GM18499 (cell line): Measurements from ENCODE around the gene TUBA3D.
A peak's percentile ranks its signal among the peaks of the same experiment; 100 is the strongest.
"Not testable (repeated sequence)": the region's sequence is repeated elsewhere in the genome, so short reads cannot be mapped to it uniquely, and the experiment has no call there.

Experiments
- ATAC-seq: cut with Tn5 transposase; IDR thresholded peaks from one replicate; pipeline ENCODE4 v1.9.1; 2021; ENCODE audit warnings: moderate number of reproducible peaks; ENCODE audit not compliant: insufficient read depth, unreplicated experiment

TUBA3D gene

DNA sequence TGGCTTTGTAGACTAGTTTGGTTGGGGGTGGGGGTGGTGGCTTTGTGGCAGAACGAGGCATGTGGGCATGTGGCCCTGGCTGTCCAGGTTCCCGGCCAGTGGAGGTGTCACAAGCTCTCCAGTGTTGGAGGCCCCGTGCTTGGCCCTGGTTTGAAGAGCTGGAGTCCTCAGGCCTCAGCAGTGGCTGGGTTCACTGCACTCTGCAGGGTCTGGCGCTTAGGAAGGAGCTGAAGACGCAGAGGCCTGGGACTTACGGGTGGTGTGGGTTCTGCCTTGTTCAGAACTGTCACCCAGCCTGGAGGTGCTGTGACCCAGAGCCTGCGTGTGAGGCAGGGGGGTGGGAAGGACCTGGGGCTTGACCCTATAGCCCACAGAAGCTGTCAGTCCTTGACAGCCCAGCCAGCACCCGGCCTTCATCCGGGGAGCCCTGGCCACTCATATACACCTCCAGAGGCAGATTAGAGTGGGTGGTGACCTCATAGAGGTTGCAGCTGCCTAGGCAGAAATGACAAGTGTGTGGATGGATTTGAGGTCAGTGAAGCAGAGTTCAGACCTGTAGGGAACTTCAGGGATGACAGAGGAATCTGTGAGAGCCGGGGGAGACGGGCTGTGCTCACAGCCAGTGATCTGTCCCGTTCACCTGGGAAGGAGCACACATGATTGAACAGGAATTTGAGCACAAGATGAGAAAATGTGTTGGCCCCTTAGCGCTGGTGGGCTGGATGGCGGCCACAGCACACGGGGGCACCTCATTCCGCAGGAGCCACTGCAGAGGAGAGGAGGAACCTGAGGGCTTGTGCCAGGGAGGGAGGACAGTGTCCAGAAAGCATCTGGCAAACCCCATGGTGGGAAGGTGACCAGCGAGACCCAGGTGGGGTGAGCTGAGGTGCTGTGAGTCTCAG, 36.3 kb downstream of the TUBA3D start:
- not testable (repeated sequence) for ATAC-seq

DNA sequence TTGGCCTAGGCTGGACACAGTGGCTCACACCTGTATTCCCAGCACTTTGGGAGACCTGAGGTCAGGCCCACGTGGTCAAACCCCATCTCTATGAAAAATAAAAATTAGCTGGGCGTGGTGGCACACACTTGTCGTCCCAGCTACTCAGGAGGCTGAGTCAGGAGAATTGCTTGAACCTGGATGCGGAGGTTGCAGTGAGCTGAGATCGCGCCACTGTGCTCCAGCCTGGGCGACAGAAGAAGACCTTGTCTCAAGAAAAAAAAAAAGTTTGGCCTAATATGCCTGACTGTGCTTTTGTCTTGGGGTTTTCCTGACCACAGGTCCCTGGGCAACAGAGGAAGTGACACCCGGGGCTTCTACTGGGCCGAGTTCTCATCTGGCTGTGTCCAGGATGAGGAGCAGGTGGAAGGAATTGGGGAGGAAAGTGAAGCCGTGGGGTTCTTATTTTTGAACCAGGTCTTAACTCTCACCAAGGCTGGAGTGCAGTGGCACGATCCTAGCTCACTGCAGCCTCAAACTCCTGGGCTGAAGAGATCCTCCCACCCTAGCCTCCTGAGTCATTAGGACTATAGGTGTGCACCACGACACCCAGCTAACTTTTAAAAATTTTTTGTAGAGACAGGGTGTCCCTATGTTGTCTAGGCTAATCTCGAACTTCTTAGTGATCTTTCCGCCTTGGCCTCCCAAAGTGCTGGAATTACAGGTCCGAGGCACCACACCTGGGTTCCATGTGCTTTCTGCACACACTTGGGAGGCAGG, 38.7 kb downstream of the TUBA3D start:
- peak; percentile 67 for ATAC-seq

- not testable (repeated sequence) for ATAC-seq
These were observed 39.3 kb downstream of the TUBA3D start for GRCh38 chr2:131515235-131515634.

DNA sequence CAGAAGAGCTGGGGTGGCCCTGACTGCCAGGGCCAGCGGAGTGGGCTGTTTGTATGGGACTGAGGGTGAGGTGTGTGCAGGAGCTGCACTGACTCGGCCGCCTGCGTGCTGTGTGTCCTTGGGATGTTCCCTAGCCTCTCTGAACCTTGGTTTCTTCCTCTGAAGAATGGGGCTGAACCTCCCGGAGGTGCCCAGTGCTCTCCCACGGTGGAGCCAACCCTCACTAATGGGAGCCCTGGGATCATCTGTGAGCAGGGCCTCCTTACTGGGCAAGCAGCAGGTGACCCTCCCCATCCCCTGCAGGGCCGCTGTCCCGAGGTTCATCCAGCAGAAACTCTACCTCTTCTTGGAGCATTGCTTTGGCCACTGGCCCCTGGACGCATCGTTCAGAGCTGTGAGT, 40.1 kb downstream of the TUBA3D start:
- no peak for ATAC-seq

DNA sequence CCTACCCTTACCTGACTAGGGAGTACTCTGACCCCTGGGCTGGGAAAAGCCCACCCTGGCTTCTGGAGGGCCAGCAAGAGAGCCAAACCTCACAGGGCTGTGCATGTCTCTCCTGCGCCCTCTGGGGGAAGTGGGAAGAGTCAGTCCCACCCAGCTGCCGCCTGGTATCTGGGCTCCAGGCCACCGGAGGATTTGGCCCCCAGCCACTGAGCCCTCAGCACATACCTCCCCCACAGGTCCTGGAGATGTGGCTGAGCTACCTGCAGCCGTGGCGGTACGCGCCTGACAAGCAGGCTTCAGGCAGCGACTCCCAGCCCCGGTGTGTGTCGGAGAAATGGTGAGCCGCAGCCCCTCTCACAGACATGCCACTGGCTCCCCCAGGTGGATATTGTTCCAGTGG, 40.7 kb downstream of the TUBA3D start:
- not testable (repeated sequence) for ATAC-seq

GRCh38 chr2:131517106-131517831, 41.4 kb downstream of the TUBA3D start:
- no peak for ATAC-seq

DNA sequence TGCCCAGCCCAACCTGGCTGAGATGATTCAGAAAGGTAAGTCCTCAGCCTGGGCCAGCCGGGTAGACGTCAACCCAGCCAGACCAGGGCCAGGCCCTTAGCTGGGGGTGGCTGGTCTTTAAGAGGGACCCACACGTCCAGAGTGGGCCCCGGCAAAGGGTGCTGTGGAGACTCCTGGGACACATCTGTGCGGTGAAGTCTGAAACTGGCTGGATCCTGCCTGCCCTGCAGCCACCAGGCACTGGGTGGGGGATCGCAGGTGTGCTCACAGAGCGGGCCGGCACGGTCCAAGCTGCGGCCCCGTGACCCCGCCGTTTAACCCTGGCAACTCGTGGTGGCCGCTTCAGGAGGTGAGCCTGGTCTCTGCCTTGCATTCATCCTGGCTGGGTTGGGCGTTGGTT, 41.9 kb downstream of the TUBA3D start:
- ATAC-seq: not testable (repeated sequence)

GRCh38 chr2:131518531-131518930, 42.6 kb downstream of the TUBA3D start:
- not testable (repeated sequence) for ATAC-seq

DNA sequence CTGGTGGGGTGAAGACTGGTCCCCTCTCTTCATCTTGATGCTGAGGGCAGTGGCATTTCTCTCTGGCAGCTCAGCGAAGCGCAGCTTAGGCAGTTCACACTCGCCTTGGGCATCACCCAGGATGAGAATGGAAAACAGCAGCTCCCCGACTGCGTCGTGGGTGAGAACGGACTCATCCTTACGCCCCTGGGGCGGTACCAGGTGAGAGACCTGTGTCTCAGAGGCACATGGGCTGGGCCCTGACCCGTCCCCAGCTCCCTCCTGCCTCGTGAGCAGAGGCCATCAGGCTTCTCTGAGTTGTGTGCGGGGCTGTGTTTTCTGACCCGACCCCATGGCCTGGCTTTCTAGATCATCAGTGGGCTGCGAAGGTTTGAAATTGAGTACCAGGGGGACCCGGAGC, 43.5 kb downstream of the TUBA3D start:
- ATAC-seq: no peak

DNA sequence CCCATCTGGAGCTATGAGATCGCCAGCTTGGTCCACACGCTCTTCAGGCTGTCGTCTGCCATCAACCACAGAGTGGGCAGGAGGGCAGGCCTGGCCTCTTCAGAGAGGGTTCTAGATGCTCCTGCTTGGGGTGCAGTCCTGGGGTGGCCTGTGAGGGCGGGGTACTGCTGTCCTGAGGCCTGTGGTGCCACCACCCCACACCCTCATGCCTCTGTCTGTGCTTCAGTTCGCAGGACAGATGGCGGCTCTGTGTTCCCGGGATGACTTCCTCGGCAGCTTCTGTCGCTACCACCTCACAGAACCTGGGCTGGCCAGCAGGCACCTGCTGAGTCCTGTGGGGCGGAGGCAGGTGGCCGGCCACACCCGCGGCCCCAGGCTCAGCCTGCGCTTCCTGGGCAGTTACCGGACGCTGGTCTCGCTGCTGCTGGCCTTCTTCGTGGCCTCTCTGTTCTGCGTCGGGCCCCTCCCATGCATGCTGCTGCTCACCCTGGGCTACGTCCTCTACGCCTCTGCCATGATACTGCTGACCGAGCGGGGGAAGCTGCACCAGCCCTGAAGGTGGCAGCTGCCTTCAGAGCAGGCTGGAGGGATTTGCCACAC, 44.1 kb downstream of the TUBA3D start:
- not testable (repeated sequence) for ATAC-seq

GRCh38 chr2:131520526-131520925, 44.6 kb downstream of the TUBA3D start:
- ATAC-seq: no peak

- ATAC-seq: not testable (repeated sequence)
These were observed 45.6 kb downstream of the TUBA3D start for GRCh38 chr2:131521524-131521923.

DNA sequence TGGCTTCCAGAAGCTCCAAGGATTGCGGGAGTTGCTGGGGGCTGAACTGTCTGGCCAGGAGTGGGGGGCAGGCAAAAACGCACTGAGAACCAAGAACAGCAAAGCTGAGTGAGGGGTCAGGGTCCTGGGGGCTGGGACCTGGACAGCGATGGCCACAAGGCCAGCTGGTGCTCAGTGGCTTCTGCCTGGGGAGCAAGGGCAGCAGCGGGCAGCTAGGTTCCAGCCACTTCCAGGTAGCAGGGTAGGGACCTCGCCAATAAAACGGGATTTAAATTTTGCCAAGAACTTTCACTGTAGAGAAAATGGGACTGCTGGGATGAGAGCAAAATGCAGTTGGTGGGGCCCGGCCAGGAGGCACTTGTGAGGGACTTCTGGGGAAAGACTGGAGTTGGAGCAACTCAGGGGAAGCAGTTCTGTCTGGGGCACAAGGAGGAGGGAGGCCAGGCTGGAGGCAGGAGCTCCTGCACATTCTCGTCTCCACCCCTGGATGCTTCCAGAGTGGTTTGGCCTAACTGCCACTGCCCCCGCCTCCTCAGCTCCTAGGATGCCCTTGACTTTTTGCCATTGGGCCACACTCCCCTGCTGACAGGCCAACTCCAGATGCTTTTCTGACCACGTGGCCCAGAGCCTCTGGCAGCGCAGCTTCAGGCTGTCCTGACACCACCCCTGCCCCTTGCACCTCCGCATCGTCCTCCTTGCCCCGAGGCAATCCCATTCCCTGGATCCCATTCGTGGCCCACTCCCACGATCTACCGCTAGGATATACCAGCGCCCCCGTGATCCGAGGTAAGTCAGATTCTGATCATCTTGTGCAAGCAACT, 46.3 kb downstream of the TUBA3D start:
- no peak for ATAC-seq

DNA sequence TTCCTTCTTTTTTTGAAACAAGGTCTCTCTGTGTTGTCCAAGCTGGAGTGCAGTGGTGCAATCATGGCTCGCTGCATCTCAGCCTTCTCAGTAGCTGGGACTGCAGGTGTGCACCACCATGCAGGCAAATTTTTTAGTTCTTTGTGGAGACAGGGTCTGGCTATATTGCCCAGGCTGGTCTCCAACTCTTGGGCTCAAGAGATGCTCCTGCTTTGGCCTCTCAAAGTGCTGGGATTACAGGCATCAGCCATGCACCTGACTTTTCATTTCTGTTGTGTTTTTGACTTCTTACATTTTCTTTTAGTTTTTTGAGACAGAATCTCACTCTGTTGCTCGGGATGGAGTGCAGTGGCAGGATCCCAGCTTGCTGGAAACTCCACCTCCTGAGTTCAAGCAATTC, 49.3 kb downstream of the TUBA3D start:
- ATAC-seq: not testable (repeated sequence)

DNA sequence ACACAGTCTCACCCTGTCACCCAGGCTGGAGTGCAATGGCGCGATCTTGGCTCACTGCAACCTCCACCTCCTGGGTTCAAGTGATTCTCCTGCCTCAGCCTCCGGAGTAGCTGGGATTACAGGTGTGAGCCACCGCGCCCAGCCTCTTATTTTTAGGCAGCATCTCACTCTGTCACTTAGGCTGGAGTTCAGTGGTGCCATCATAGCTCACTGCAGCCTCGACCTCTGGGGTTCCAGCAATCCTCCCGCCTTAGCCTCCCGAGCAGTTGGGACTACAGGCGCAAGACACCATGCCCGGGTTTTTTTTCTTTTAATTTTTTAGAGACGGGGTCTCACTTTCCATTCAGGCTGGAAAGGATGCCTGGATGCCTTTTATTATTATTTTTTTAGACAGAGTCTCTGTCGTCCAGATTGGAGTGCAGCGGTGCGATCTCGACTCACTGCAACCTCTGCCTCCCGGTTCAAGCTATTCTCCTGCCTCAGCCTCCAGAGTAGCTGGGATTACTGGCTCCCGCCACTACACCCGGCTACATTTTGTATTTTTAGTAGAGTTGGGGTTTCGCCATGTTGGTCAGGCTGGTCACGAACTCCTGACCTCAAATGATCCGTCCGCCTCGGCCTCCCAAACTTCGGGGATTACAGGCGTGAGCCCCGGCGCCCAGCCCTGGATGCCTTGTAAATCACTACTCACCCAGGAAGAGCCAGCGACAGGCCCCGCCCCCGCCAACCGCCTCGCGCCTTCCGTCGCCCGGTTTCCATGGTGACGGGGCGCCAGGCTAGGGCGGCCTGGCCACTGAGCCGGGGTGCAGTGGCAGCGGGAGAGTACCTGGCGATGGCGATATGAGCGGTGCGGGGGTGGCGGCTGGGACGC, 51.4 kb downstream of the TUBA3D start, which contains the start of gene CCDC74A:
TSS of gene CCDC74A (plus strand) at position 758 of the 871 bp plus-strand sequence. CDS start at position 841, 83 bp downstream.
- peak; percentile 61 for ATAC-seq

DNA sequence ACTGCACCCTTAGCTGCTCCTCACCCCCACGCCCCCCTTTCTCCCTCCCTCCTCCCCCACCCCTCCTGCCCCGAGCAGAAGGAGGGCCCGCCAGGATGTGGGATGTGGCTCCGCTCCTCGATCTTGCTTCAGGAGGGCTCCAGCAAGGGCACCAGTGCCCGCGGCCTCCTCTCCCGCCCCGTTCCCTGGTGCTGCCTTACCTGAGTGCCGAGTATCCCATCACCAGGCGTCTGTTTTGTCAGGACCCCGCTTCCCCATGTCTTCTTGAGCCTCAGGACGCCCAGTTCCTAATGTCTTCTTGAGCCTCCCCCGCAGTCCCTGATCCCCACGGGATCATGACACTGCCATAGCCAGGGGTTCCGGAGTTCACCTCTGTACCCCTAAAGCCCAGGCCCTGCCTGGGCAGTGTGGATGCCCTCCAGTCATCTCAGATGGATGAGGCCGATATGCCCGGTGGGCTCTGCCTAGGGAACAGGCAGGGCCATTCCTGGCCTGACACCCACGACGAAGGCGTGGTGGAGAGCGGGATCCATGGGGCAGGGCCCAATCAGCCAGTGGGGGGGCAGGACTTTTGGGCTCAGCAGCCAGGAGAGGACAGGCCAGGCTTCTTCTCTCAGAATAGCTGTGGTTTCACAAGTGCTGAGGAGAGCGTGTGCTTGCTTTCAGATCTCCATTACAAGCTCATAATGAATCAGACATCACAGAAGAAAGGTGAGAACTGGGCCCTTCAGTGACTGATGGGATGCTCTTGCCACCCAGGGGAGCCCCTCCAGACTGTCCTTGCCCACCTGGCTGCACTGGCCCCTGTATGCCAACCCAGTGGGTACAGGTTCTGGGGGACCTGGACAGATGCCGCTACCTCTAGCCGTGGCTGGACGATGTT, 53.3 kb downstream of the TUBA3D start:
- ATAC-seq: peak; percentile 61

GRCh38 chr2:131529864-131530445, 54.0 kb downstream of the TUBA3D start:
- not testable (repeated sequence) for ATAC-seq
